22Rv1 (cell line): ENCODE measurements around the gene TEAD3.

Source experiments
- CTCF ChIP-seq: fragments of 450-650 bp; IDR thresholded peaks from 2 replicates; pipeline ENCODE4 v1.5.1; 2017; ENCODE audit warnings: mild to moderate bottlenecking
- ZFX ChIP-seq: fragments of 450-650 bp; IDR thresholded peaks from 2 replicates; pipeline ENCODE4 v1.6.1; 2017; ENCODE audit warnings: antibody characterized with exemption, borderline replicate concordance

- no peak for TF ChIP-seq CTCF
- TF ChIP-seq ZFX: no peak
Observed at GRCh38 chr6:35480176-35480575, 16.7 kb downstream of the TEAD3 start.
